K562 (cell line): ENCODE data around the gene MPND. TPM values are rescaled to one million over a fixed set of nuclear protein-coding genes. Genes with fewer than 3 reads are reported as not detected.

Experiments
- CTCF ChIP-seq, 3 experiments: IDR thresholded peaks in 2 of 3; conservative IDR thresholded peaks in 1 of 3; 2 replicates each; pipeline ENCODE4 v1.5.1; 2011 to 2012; ENCODE audit warnings: low read length in 3 of 3, mild to moderate bottlenecking in 3 of 3, control low read depth in 2 of 3, improper control_type of control experiment in 1 of 3, inconsistent platforms in 1 of 3, low read depth in 1 of 3, mixed read lengths in 1 of 3, moderate library complexity in 1 of 3; ENCODE audit not compliant: insufficient read depth in 2 of 3
- FOXK1 ChIP-seq: sonication (generic); formaldehyde crosslinking; IDR thresholded peaks from 2 replicates; pipeline ENCODE4 v1.8.0; 2022; ENCODE audit warnings: missing genetic modification reagents, mild to moderate bottlenecking, borderline replicate concordance
- FOXM1 ChIP-seq, 2 experiments: fragments of 450-650 bp in 1 of 2; sonication (generic) in 1 of 2; formaldehyde crosslinking in 1 of 2; IDR thresholded peaks; 2 replicates each; pipeline versions ENCODE4 v1.6.1 to v1.9.0; 2017 to 2022; ENCODE audit warnings: low read depth in 2 of 2, mild to moderate bottlenecking in 2 of 2, missing genetic modification reagents in 1 of 2, moderate library complexity in 1 of 2
- PRDM10 ChIP-seq: fragments of 450-650 bp; IDR thresholded peaks from 2 replicates; pipeline ENCODE4 v1.6.1; 2018; ENCODE audit not compliant: partially characterized antibody
- RAD21 ChIP-seq, 2 experiments: fragments of 250-450 bp in 1 of 2; fragments of 450-650 bp in 1 of 2; sonication (Bioruptor Pico) in 1 of 2; formaldehyde crosslinking in 1 of 2; IDR thresholded peaks in 1 of 2; conservative IDR thresholded peaks in 1 of 2; 2 replicates each; pipeline versions ENCODE4 v1.4.0 to v1.8.0; 2020 to 2022; ENCODE audit warnings: mild to moderate bottlenecking in 2 of 2, moderate library complexity in 1 of 2
- RBM15 ChIP-seq: fragments of 200-400 bp; formaldehyde crosslinking; IDR thresholded peaks from 2 replicates; pipeline ENCODE4 v1.6.1; 2018; ENCODE audit warnings: mild to moderate bottlenecking, low read length, moderate library complexity; ENCODE audit not compliant: insufficient read depth
- THAP12 ChIP-seq: fragments of 250-450 bp; sonication (Bioruptor Pico); IDR thresholded peaks from 2 replicates; pipeline ENCODE4 v1.9.0; 2021; ENCODE audit warnings: mild to moderate bottlenecking, inconsistent platforms
- ZNF274 ChIP-seq: IDR thresholded peaks from 2 replicates; pipeline ENCODE4 v1.6.1; 2011; ENCODE audit warnings: low read depth, mild to moderate bottlenecking, low read length, moderate library complexity, borderline replicate concordance
- polyA plus RNA-seq, 8 experiments: library from polyadenylated mRNA; depleted of rRNA in 4 of 8; stranded (reverse) in 5 of 8; unstranded in 3 of 8; fragments of >200 nt; fragmentation: Nextera tagmentation in 2 of 8; fragmentation: Illumina TruSeq in 1 of 8; extraction: Ambion mirVana in 2 of 8; extraction: Trizol in 1 of 8; gene quantifications; 2 replicates each; pipeline versions ENCODE4 v1.2.1 to v1.2.3, GENCODE V29; 2011 to 2014; ENCODE audit warnings: inconsistent platforms in 1 of 8, missing spikeins in 1 of 8
- total RNA-seq, 7 experiments: library from RNA; depleted of rRNA in 6 of 7; stranded (reverse); fragments of >200 nt in 6 of 7; fragmentation: Illumina TruSeq in 2 of 7; extraction: Trizol in 2 of 7; gene quantifications; 2 replicates each; pipeline versions ENCODE4 v1.2.1 to v1.2.3, GENCODE V29; 2011 to 2021; ENCODE audit warnings: low replicate concordance in 1 of 7

MPND gene
- total and polyA plus RNA-seq, 9 of the 15 experiments (the other 6 are each of a cell fraction or from before 2014, with no cell fraction given), result 0.25 to 14.0 (median 3.9) TPM

GRCh38 chr19:4369109-4369887, 25.9 kb downstream of the MPND start (continued):
- TF ChIP-seq CTCF (IDR thresholded peaks at IDR 0.05 in 2 of 3, conservative IDR thresholded peaks at IDR 0.05 in 1 of 3; ENCODE audit: insufficient read depth in 2 of 3, low read depth in 1 of 3, low read length in 3 of 3) (peak in 1 of 3 experiments; percentile 12; a peak in 1 of 6 replicates), PRDM10 (peak; percentile 88), FOXM1 (IDR thresholded peaks at IDR 0.05; ENCODE audit: low read depth) (no peak), FOXM1 (CRISPR knock-in tag; IDR thresholded peaks at IDR 0.05; ENCODE audit: low read depth) (no peak), FOXK1 (CRISPR knock-in tag) (no peak), RBM15 (no peak), THAP12 (peak; percentile 28; the same call in 1 of the 2 replicates), RAD21 (CRISPR knock-in tag; conservative IDR thresholded peaks at IDR 0.05 in 1 of 2, IDR thresholded peaks at IDR 0.05 in 1 of 2) (0 out of 4 replicates have a peak, but pooled peaks of 1 of the 2 experiments have one; percentile 20), ZNF274 (no peak)
